Bronchial epithelial cell (primary cell): ENCODE measurements around the gene PIGBOS1. TPM values are rescaled to one million over a fixed set of nuclear protein-coding genes. Genes with fewer than 3 reads are reported as not detected.
"Not testable (repeated sequence)": the region's sequence is repeated elsewhere in the genome, so short reads cannot be mapped to it uniquely, and the experiment has no call there.

ENCODE experiments used
- DNase-seq: peaks from one replicate; pipeline ENCODE4 v3.0.0-alpha.2; 2010; ENCODE audit warnings: low read depth
- FAIRE-seq: peaks from 2 replicates; lab custom pipeline; 2011; peaks lifted over from hg19 to GRCh38; lab: Jason Lieb, UNC
- H3K27me3 ChIP-seq: 2 replicates; pipeline ENCODE4 v1.5.1; 2011; ENCODE audit warnings: low read length; ENCODE audit not compliant: control insufficient read depth, insufficient read depth
- H3K36me3 ChIP-seq: 2 replicates; pipeline ENCODE4 v1.5.1; 2011; ENCODE audit warnings: low read length; ENCODE audit not compliant: control insufficient read depth, insufficient read depth
- H3K4me3 ChIP-seq: 2 replicates; pipeline ENCODE4 v1.5.1; 2011; ENCODE audit warnings: mild to moderate bottlenecking, low read depth, low read length, control low read depth
- CTCF ChIP-seq: IDR thresholded peaks from 2 replicates; pipeline ENCODE4 v1.5.1; 2011; ENCODE audit warnings: mild to moderate bottlenecking, moderate library complexity, low read length, control low read depth, inconsistent platforms; ENCODE audit not compliant: insufficient read depth, severe bottlenecking
- total RNA-seq: library from RNA; depleted of rRNA; stranded (reverse); fragments of >200 nt; gene quantifications from 2 replicates; pipeline ENCODE4 v1.2.1, GENCODE V29; 2014

Gene PIGBOS1
- total RNA-seq, 1 donor from 2014 or later = 8.7 TPM

- no peak for DNase-seq
- no peak overlapping the region for H3K4me3 ChIP-seq
- TF ChIP-seq CTCF = no peak
Observed at GRCh38 chr15:55284426-55284825, 34.5 kb downstream of the PIGBOS1 start.

GRCh38 chr15:55283379-55284147 lies 35.4 kb downstream of the PIGBOS1 start:
- no peak for FAIRE-seq
- peaks cover 2% of the 10 kb centered on the region for H3K36me3 ChIP-seq
- no peak for DNase-seq

More at GRCh38 chr15:55284426-55284825, 34.5 kb downstream of the PIGBOS1 start:
- FAIRE-seq = no peak
- peaks cover 2% of the 10 kb centered on the region for H3K36me3 ChIP-seq
- no peaks in the 10 kb centered on the region for H3K27me3 ChIP-seq

GRCh38 chr15:55282284-55282833 lies 36.6 kb downstream of the PIGBOS1 start:
- no peaks in the 10 kb centered on the region for H3K27me3 ChIP-seq
- peak; percentile 83 for DNase-seq
- no peak for TF ChIP-seq CTCF
- FAIRE-seq = no peak
- H3K36me3 ChIP-seq = peaks cover 2% of the 10 kb centered on the region
- H3K4me3 ChIP-seq = no peak overlapping the region

More at GRCh38 chr15:55283379-55284147, 35.4 kb downstream of the PIGBOS1 start:
- no peak overlapping the region for H3K4me3 ChIP-seq
- no peak for TF ChIP-seq CTCF
- H3K27me3 ChIP-seq = no peaks in the 10 kb centered on the region

- no peak for DNase-seq
- no peak for FAIRE-seq
- TF ChIP-seq CTCF = no peak
- H3K36me3 ChIP-seq = peaks cover 2% of the 10 kb centered on the region
- no peak overlapping the region for H3K4me3 ChIP-seq
- H3K27me3 ChIP-seq = no peaks in the 10 kb centered on the region
Observed at GRCh38 chr15:55281517-55282228, 37.2 kb downstream of the PIGBOS1 start.

- not testable (repeated sequence) for H3K27me3 ChIP-seq, FAIRE-seq, H3K36me3 ChIP-seq, H3K4me3 ChIP-seq, DNase-seq
Observed at GRCh38 chr15:55280589-55280988, 38.3 kb downstream of the PIGBOS1 start.

- Histone ChIP-seq H3K4me3 (no peak overlapping the region), H3K27me3 (no peaks in the 10 kb centered on the region), H3K36me3 (peaks cover 2% of the 10 kb centered on the region)
- no peak for FAIRE-seq
- DNase-seq = peak; percentile 80
- no peak for TF ChIP-seq CTCF
Observed at GRCh38 chr15:55279746-55280351, 39.1 kb downstream of the PIGBOS1 start.
